PC-9 (cell line): Measurements from ENCODE around the gene ARHGAP24. TPM values are rescaled to one million over a fixed set of nuclear protein-coding genes. Genes with fewer than 3 reads are reported as not detected.

Source experiments
- BruUV-seq: library from RNA; stranded (reverse); fragments of 400-500 nt; replicated peaks from 2 replicates; lab custom pipeline; 2021; lab: Mats Ljungman, UMichigan
- CTCF ChIA-PET: fragments of 300-600 bp; sonication (Branson Sonifier 250); formaldehyde crosslinking; loops from one replicate; lab custom pipeline; 2022; ENCODE audit warnings: antibody characterized with exemption; lab: Charles Lee
- POLR2A ChIA-PET: fragments of 300-600 bp; sonication (Branson Sonifier 250); formaldehyde crosslinking; loops from one replicate; lab custom pipeline; 2022; ENCODE audit warnings: antibody characterized with exemption; ENCODE audit not compliant: unreplicated experiment; lab: Charles Lee
- DNase-seq, 2 experiments: peaks; one replicate each; pipeline versions ENCODE4 v3.0.0 to v3.0.0-alpha.2; 2015 to 2022; ENCODE audit warnings: mixed read lengths in 1 of 2
- H2AFZ ChIP-seq: fragments of 200-600 bp; sonication (generic); 2 replicates; pipeline ENCODE4 v1.8.1; 2017; ENCODE audit warnings: antibody characterized with exemption
- H3F3A ChIP-seq: fragments of 200-600 bp; sonication (generic); 2 replicates; pipeline ENCODE4 v1.8.1; 2017; ENCODE audit warnings: antibody characterized with exemption, mild to moderate bottlenecking, low read depth; ENCODE audit not compliant: insufficient read depth
- H3K27ac ChIP-seq: fragments of 200-600 bp; sonication (generic); 2 replicates; pipeline ENCODE4 v1.6.1; 2016; ENCODE audit warnings: mixed run types
- H3K27me3 ChIP-seq: fragments of 200-600 bp; sonication (generic); 2 replicates; pipeline ENCODE4 v1.6.1; 2016; ENCODE audit warnings: low read depth, mixed run types; ENCODE audit not compliant: insufficient read depth
- H3K36me3 ChIP-seq: fragments of 200-600 bp; sonication (generic); 2 replicates; pipeline ENCODE4 v1.6.1; 2016; ENCODE audit warnings: low read depth, mixed run types
- H3K4me1 ChIP-seq: fragments of 200-600 bp; sonication (generic); replicated peaks from 2 replicates; pipeline ENCODE4 v1.6.1; 2016; ENCODE audit warnings: mixed run types; ENCODE audit not compliant: insufficient read depth
- H3K4me2 ChIP-seq: fragments of 200-600 bp; sonication (generic); 2 replicates; pipeline ENCODE4 v1.6.1; 2017; ENCODE audit warnings: mixed run types
- H3K4me3 ChIP-seq: fragments of 200-600 bp; sonication (generic); 2 replicates; pipeline ENCODE4 v1.6.1; 2016; ENCODE audit warnings: mixed run types
- H3K79me2 ChIP-seq: fragments of 200-600 bp; sonication (generic); 2 replicates; pipeline ENCODE4 v1.6.1; 2017; ENCODE audit warnings: low read depth, mixed run types
- H3K9me2 ChIP-seq: fragments of 200-600 bp; sonication (generic); 2 replicates; pipeline ENCODE4 v1.8.1; 2017; ENCODE audit warnings: mild to moderate bottlenecking; ENCODE audit not compliant: insufficient read depth
- H3K9me3 ChIP-seq: fragments of 200-600 bp; sonication (generic); 2 replicates; pipeline ENCODE4 v1.8.1; 2016; ENCODE audit warnings: low read depth; ENCODE audit not compliant: insufficient read depth
- H4K20me1 ChIP-seq: fragments of 200-600 bp; sonication (generic); 2 replicates; pipeline ENCODE4 v1.8.1; 2017; ENCODE audit not compliant: insufficient read depth
- EZH2 ChIP-seq: fragments of 200-600 bp; sonication (generic); IDR thresholded peaks from 2 replicates; pipeline ENCODE4 v1.8.0; 2017; ENCODE audit warnings: antibody characterized with exemption, low read depth
- intact Hi-C: fragments of 100-400 bp; cut with micrococcal nuclease; formaldehyde crosslinking; loops from one replicate; pipeline ENCODE4 v1.10.0; 2022; ENCODE audit not compliant: unreplicated experiment
- total RNA-seq: library from RNA; stranded (reverse); gene quantifications from 2 replicates; pipeline ENCODE4 v1.2.3, GENCODE V29; 2021
- TF ChIP-seq, protein P1 (sequence below): fragments of 200-600 bp; sonication (generic); conservative IDR thresholded peaks from 2 replicates; pipeline ENCODE4 v1.6.1; 2017; ENCODE audit warnings: mixed run types, antibody characterized with exemption, mild to moderate bottlenecking, moderate library complexity

The ARHGAP24 gene
- total RNA-seq, 1 experiment from 2014 or later: 2.2 TPM

DNA sequence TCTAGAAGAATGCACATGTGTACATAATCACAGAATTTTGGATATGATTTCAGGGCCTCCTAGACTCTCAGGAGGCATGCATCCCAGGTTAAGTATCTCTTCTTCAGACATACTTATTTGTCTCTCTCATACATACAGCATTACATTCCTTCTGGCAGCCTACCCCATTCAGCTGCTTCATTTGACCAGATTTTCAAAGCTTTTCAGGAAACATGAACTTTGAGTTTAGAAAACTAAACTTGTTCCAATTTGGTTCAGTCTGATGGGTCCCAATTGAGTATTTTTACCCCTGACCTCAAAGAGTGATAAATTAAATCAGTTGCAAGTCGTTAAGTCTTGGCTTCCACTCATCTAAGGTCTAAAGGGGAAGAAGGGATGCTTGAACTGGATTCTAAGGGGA lies 330.9 kb downstream of the ARHGAP24 start:
- H3K4me1 ChIP-seq: no peaks in the 10 kb centered on the region
- ChIA-PET CTCF (no interaction called here), POLR2A (no interaction called here)
- no peaks in the 10 kb centered on the region for H3F3A ChIP-seq
- no peak overlapping the region for H3K4me3 ChIP-seq
- H3K36me3 ChIP-seq: no peaks in the 10 kb centered on the region
- no peaks in the 10 kb centered on the region for H3K9me2 ChIP-seq
- H3K27me3 ChIP-seq: no peaks in the 10 kb centered on the region
- H3K79me2 ChIP-seq: no peaks in the 10 kb centered on the region
- BruUV-seq: no TSS peak
- no peak overlapping the region for H3K4me2 ChIP-seq
- no peak overlapping the region for H2AFZ ChIP-seq
- no peak overlapping the region for H3K27ac ChIP-seq
- H4K20me1 ChIP-seq: no peaks in the 10 kb centered on the region
- TF ChIP-seq EZH2: no peak
- TF ChIP-seq, protein P1, sequence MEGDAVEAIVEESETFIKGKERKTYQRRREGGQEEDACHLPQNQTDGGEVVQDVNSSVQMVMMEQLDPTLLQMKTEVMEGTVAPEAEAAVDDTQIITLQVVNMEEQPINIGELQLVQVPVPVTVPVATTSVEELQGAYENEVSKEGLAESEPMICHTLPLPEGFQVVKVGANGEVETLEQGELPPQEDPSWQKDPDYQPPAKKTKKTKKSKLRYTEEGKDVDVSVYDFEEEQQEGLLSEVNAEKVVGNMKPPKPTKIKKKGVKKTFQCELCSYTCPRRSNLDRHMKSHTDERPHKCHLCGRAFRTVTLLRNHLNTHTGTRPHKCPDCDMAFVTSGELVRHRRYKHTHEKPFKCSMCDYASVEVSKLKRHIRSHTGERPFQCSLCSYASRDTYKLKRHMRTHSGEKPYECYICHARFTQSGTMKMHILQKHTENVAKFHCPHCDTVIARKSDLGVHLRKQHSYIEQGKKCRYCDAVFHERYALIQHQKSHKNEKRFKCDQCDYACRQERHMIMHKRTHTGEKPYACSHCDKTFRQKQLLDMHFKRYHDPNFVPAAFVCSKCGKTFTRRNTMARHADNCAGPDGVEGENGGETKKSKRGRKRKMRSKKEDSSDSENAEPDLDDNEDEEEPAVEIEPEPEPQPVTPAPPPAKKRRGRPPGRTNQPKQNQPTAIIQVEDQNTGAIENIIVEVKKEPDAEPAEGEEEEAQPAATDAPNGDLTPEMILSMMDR: no peak
- no peak for DNase-seq
- H3K9me3 ChIP-seq: no peaks in the 10 kb centered on the region
- intact Hi-C loops: no loop called here

DNA sequence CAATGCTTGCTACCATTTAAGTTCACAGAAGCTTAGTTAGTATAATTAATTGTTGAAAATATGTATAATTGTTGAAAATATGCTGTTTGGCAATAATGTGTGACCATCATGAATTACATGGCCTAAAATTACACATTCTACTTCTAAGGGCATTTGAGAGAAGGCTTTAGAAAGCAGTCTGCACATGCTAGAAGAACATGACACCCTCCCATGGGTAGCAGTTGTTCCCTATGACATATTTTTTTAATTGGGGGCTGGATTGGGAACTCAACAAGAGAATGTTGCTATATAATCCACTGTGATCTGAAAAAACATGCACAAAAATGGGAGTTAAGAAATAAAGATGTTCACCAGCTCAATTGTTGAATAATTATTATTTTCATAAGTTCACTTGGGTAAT lies 331.4 kb downstream of the ARHGAP24 start:
- H3K4me1 ChIP-seq: no peaks in the 10 kb centered on the region
- no peaks in the 10 kb centered on the region for H3K9me3 ChIP-seq
- TF ChIP-seq EZH2: no peak
- TF ChIP-seq, protein P1: no peak
- H3K9me2 ChIP-seq: no peaks in the 10 kb centered on the region
- no peaks in the 10 kb centered on the region for H3K36me3 ChIP-seq
- no peak overlapping the region for H3K4me2 ChIP-seq
- no TSS peak for BruUV-seq
- H3K27me3 ChIP-seq: no peaks in the 10 kb centered on the region
- no peaks in the 10 kb centered on the region for H3K79me2 ChIP-seq
- intact Hi-C loops: no loop called here
- H3F3A ChIP-seq: no peaks in the 10 kb centered on the region
- H4K20me1 ChIP-seq: no peaks in the 10 kb centered on the region
- ChIA-PET CTCF (no interaction called here), POLR2A (no interaction called here)
- H3K4me3 ChIP-seq: no peak overlapping the region
- no peak overlapping the region for H3K27ac ChIP-seq
- DNase-seq: no peak
- H2AFZ ChIP-seq: no peak overlapping the region

DNA sequence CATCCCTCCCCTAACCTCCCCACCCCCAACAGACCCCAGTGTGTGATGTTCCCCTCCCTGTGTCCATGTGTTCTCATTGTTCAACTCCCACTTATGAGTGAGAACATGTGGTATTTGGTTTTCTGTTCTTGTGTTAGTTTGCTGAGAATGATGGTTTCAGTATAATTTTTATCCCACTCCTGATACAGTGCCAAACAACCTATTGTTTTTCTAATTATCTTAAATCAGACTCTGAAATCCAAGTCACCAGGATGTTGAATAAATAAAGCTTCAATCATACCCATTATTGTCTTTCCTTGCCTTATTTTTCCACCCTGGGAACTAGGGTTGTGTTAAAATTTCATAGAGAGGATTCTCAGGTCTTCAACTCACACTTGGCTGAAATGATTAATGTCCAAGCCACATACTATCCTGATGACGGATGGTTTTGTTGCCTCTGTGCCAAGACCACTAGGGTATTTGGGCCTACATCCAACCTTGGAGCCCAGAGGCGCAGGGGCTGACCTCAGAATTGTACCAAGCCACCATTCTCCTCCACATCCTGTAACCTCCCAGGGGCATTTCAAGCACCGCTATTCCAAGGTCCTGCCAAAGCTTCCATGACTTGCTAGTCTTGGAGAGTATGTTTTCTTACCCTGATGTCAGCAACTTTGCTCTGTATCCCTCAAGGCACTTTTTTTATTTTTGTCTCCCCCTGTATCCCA lies 332.4 kb downstream of the ARHGAP24 start:
- no peak overlapping the region for H3K4me3 ChIP-seq
- no peaks in the 10 kb centered on the region for H4K20me1 ChIP-seq
- H3K27ac ChIP-seq: no peak overlapping the region
- H3K4me1 ChIP-seq: no peaks in the 10 kb centered on the region
- H3K4me2 ChIP-seq: no peak overlapping the region
- H3K36me3 ChIP-seq: no peaks in the 10 kb centered on the region
- no peaks in the 10 kb centered on the region for H3K9me3 ChIP-seq
- H3K79me2 ChIP-seq: no peaks in the 10 kb centered on the region
- TF ChIP-seq EZH2: no peak
- TF ChIP-seq, protein P1: no peak
- POLR2A ChIA-PET: no interaction called here
- CTCF ChIA-PET: no interaction called here
- H3K9me2 ChIP-seq: no peaks in the 10 kb centered on the region
- no peak overlapping the region for H2AFZ ChIP-seq
- H3K27me3 ChIP-seq: no peaks in the 10 kb centered on the region
- H3F3A ChIP-seq: no peaks in the 10 kb centered on the region
- DNase-seq: no peak
- BruUV-seq: no TSS peak
- intact Hi-C loops: no loop called here
